K562 (cell line): ENCODE data around the gene SLC39A6. TPM values are rescaled to one million over a fixed set of nuclear protein-coding genes. Genes with fewer than 3 reads are reported as not detected.

Experiments
- ATAC-seq: fragments of 200-7000 bp; cut with Tn5 transposase; 3 replicates; pipeline ENCODE4 v1.9.1; 2020; ENCODE audit warnings: moderate library complexity
- BruUV-seq: library from RNA; stranded (reverse); fragments of 400-500 nt; replicated peaks from 2 replicates; lab custom pipeline; 2021; lab: Mats Ljungman, UMichigan
- CTCF ChIA-PET: fragments of 300-600 bp; formaldehyde crosslinking; extraction: SDS; loops from one replicate; lab custom pipeline; 2021; ENCODE audit warnings: low intra/inter-chr PET ratio; lab: Yijun Ruan, JAX
- POLR2A ChIA-PET: fragments of 300-600, 350-650 bp; sonication (Branson Sonifier 250); formaldehyde crosslinking; extraction: SDS; loops from one replicate; lab custom pipeline; 2021; ENCODE audit warnings: antibody characterized with exemption, inconsistent platforms; lab: Yijun Ruan, JAX
- DNase-seq, 4 experiments: peaks; one replicate each; pipeline versions ENCODE4 v3.0.0 to v3.0.0-alpha.2; 2011 to 2018; ENCODE audit warnings: low spot score in 3 of 4, mixed read lengths in 3 of 4; ENCODE audit errors: extremely low read depth in 1 of 4
- FAIRE-seq: peaks from 2 replicates; lab custom pipeline; 2011; peaks lifted over from hg19 to GRCh38; lab: Jason Lieb, UNC
- H2AFZ ChIP-seq: 2 replicates; pipeline ENCODE4 v1.6.0; 2011; ENCODE audit warnings: low read depth, low read length, control low read depth, inconsistent platforms
- H3K27ac ChIP-seq: fragments of 200-600 bp; 3 replicates; pipeline ENCODE4 v1.8.0; 2011; ENCODE audit warnings: low read depth, mild to moderate bottlenecking, control low read depth, inconsistent platforms, low read length, moderate library complexity, mixed read lengths; ENCODE audit errors: extremely low read depth
- H3K27me3 ChIP-seq, 2 experiments: fragments of 300-600 bp in 1 of 2; 2 replicates in 1 of 2; 3 replicates in 1 of 2; pipeline versions ENCODE4 v1.6.0 to v1.8.0; 2011; ENCODE audit warnings: inconsistent platforms in 2 of 2, low read length in 2 of 2, mild to moderate bottlenecking in 1 of 2, mixed read lengths in 1 of 2, moderate library complexity in 1 of 2; ENCODE audit not compliant: control insufficient read depth in 2 of 2, insufficient read depth in 2 of 2
- H3K36me3 ChIP-seq: fragments of 300-600 bp; 3 replicates; pipeline ENCODE4 v1.8.0; 2011; ENCODE audit warnings: mild to moderate bottlenecking, low read length, inconsistent platforms; ENCODE audit not compliant: control insufficient read depth, insufficient read depth
- H3K4me1 ChIP-seq, 2 experiments: fragments of 200-600 bp in 1 of 2; replicated peaks in 1 of 2; 2 replicates in 1 of 2; 3 replicates in 1 of 2; pipeline versions ENCODE4 v1.5.1 to v1.8.0; 2011; ENCODE audit warnings: inconsistent platforms in 2 of 2, low read length in 2 of 2, mild to moderate bottlenecking in 1 of 2, mixed read lengths in 1 of 2, moderate library complexity in 1 of 2; ENCODE audit not compliant: control insufficient read depth in 2 of 2, insufficient read depth in 2 of 2
- H3K4me2 ChIP-seq: 2 replicates; pipeline ENCODE4 v1.6.1; 2011; ENCODE audit warnings: low read length, control low read depth, inconsistent platforms, mixed read lengths; ENCODE audit not compliant: insufficient read depth
- H3K4me3 ChIP-seq: fragments of 200-600 bp; sonication (generic), shearing (Covaris generic); 2 replicates; pipeline ENCODE4 v1.5.1; 2016; ENCODE audit warnings: control low read depth, inconsistent platforms
- H3K79me2 ChIP-seq: fragments of 200-600 bp; 3 replicates; pipeline ENCODE4 v1.8.0; 2011; ENCODE audit warnings: low read length, inconsistent platforms; ENCODE audit not compliant: control insufficient read depth, insufficient read depth
- H3K9ac ChIP-seq, 2 experiments: 2 replicates each; pipeline versions ENCODE4 v1.6.0 to v1.6.1; 2011; ENCODE audit warnings: low read depth in 2 of 2, low read length in 2 of 2, control low read depth in 1 of 2, inconsistent platforms in 1 of 2, mild to moderate bottlenecking in 1 of 2, mixed read lengths in 1 of 2; ENCODE audit not compliant: insufficient read depth in 1 of 2
- H3K9me1 ChIP-seq: one replicate; pipeline ENCODE4 v1.6.0; 2011; ENCODE audit warnings: inconsistent platforms, mild to moderate bottlenecking, low read length, moderate library complexity; ENCODE audit not compliant: control insufficient read depth, insufficient read depth
- H3K9me3 ChIP-seq: replicated peaks from 2 replicates; pipeline ENCODE4 v1.5.1; 2011; ENCODE audit warnings: low read depth, low read length, inconsistent platforms; ENCODE audit not compliant: control insufficient read depth, insufficient read depth
- H4K20me1 ChIP-seq: replicated peaks from 2 replicates; pipeline ENCODE4 v1.6.1; 2011; ENCODE audit warnings: low read length, inconsistent platforms, mixed read lengths; ENCODE audit not compliant: control insufficient read depth, insufficient read depth
- CBFA2T2 ChIP-seq: fragments of 450-650 bp; conservative IDR thresholded peaks from 2 replicates; pipeline ENCODE4 v1.6.1; 2017; ENCODE audit warnings: mild to moderate bottlenecking
- DDX20 ChIP-seq: fragments of 450-650 bp; IDR thresholded peaks from 2 replicates; pipeline ENCODE4 v1.6.1; 2016; ENCODE audit warnings: missing genetic modification characterization, low read depth, mild to moderate bottlenecking, missing compliant biosample characterization, moderate library complexity
- GTF2E2 ChIP-seq: fragments of 200-800 bp; sonication (Bioruptor generic); IDR thresholded peaks from 2 replicates; pipeline ENCODE4 v1.6.1; 2016; ENCODE audit warnings: missing genetic modification characterization, missing compliant biosample characterization
- LCOR ChIP-seq: sonication (generic); formaldehyde crosslinking; IDR thresholded peaks from 2 replicates; pipeline ENCODE4 v1.8.0; 2022; ENCODE audit warnings: mild to moderate bottlenecking, missing genetic modification reagents
- PHB2 ChIP-seq: fragments of 450-650 bp; IDR thresholded peaks from 2 replicates; pipeline ENCODE4 v1.6.1; 2017; ENCODE audit warnings: low read depth
- THRAP3 ChIP-seq: fragments of 450-650 bp; IDR thresholded peaks from 2 replicates; pipeline ENCODE4 v1.6.1; 2016; ENCODE audit warnings: mild to moderate bottlenecking, inconsistent platforms, borderline replicate concordance
- ZNF212 ChIP-seq: fragments of 450-650 bp; formaldehyde crosslinking; IDR thresholded peaks from 2 replicates; pipeline ENCODE4 v1.4.0; 2020; ENCODE audit warnings: mild to moderate bottlenecking
- WGBS: fragments of 100-300 bp; shearing (Covaris generic); methylation state at CpG from one replicate; pipeline ENCODE4 v1.1.6; 2016; ENCODE audit warnings: low coverage, mixed read lengths; ENCODE audit not compliant: insufficient coverage; ENCODE audit errors: missing lambda C conversion rate; 5-methylcytosine and 5-hydroxymethylcytosine counted together
- in situ Hi-C: fragments of 300-500 bp; cut with MboI; formaldehyde crosslinking; loops from 4 replicates; pipeline ENCODE4 v1.15.0; 2018; ENCODE audit warnings: inconsistent platforms, mixed read lengths
- intact Hi-C: fragments of 100-400 bp; cut with micrococcal nuclease; formaldehyde crosslinking; loops from 2 replicates; pipeline ENCODE4 v1.14.2; 2022
- polyA plus RNA-seq, 8 experiments: library from polyadenylated mRNA; depleted of rRNA in 4 of 8; stranded (reverse) in 5 of 8; unstranded in 3 of 8; fragments of >200 nt; fragmentation: Nextera tagmentation in 2 of 8; fragmentation: Illumina TruSeq in 1 of 8; extraction: Ambion mirVana in 2 of 8; extraction: Trizol in 1 of 8; gene quantifications; 2 replicates each; pipeline versions ENCODE4 v1.2.1 to v1.2.3, GENCODE V29; 2011 to 2014; ENCODE audit warnings: inconsistent platforms in 1 of 8, missing spikeins in 1 of 8
- total RNA-seq, 7 experiments: library from RNA; depleted of rRNA in 6 of 7; stranded (reverse); fragments of >200 nt in 6 of 7; fragmentation: Illumina TruSeq in 2 of 7; extraction: Trizol in 2 of 7; gene quantifications; 2 replicates each; pipeline versions ENCODE4 v1.2.1 to v1.2.3, GENCODE V29; 2011 to 2021; ENCODE audit warnings: low replicate concordance in 1 of 7
- TF ChIP-seq, protein P1 (sequence below): fragments of 200-800 bp; sonication (Bioruptor generic); IDR thresholded peaks from 2 replicates; pipeline ENCODE4 v1.6.1; 2017; ENCODE audit warnings: missing genetic modification characterization, missing compliant biosample characterization

The SLC39A6 gene
- total and polyA plus RNA-seq, 9 of the 15 experiments (the other 6 are each of a cell fraction or from before 2014, with no cell fraction given) = 5.6 to 23.8 (median 17.4) TPM

- Histone ChIP-seq H4K20me1 (no peaks in the 10 kb centered on the region), H3K4me3 (peak overlapping the region; percentile 93), H3K27me3 (no peaks in the 10 kb centered on the region), H2AFZ (peak overlapping the region; percentile 98), H3K9me1 (no peaks in the 10 kb centered on the region), H3K79me2 (peaks cover 59% of the 10 kb centered on the region), H3K36me3 (peaks cover 17% of the 10 kb centered on the region; the same call in 2 of the 3 replicates), H3K9me3 (0 out of 2 replicates have a peak, but pooled peaks cover 2% of the 10 kb centered on the region), H3K9ac (peak overlapping the region; percentile 91 to 99), H3K4me1 (peaks cover 0 to 10% of the 10 kb centered on the region in 2 experiments; a peak in 4 of 5 replicates), H3K4me2 (peak overlapping the region; percentile 98), H3K27ac (peak overlapping the region; percentile 96)
- BruUV-seq = no TSS peak
- in situ Hi-C loops = no loop called here
- TF ChIP-seq DDX20 = peak; percentile 28; the same call in 1 of the 2 replicates
- TF ChIP-seq PHB2 = 0 out of 2 replicates have a peak, but pooled peaks have one; percentile 3
- TF ChIP-seq CBFA2T2 = no peak
- TF ChIP-seq ZNF212 (CRISPR knock-in tag) = no peak
- TF ChIP-seq GTF2E2 (tag) = peak; percentile 4
- 0 out of 2 replicates have a peak, but pooled peaks have one; percentile 2 for TF ChIP-seq LCOR (CRISPR knock-in tag)
- TF ChIP-seq, protein P1, sequence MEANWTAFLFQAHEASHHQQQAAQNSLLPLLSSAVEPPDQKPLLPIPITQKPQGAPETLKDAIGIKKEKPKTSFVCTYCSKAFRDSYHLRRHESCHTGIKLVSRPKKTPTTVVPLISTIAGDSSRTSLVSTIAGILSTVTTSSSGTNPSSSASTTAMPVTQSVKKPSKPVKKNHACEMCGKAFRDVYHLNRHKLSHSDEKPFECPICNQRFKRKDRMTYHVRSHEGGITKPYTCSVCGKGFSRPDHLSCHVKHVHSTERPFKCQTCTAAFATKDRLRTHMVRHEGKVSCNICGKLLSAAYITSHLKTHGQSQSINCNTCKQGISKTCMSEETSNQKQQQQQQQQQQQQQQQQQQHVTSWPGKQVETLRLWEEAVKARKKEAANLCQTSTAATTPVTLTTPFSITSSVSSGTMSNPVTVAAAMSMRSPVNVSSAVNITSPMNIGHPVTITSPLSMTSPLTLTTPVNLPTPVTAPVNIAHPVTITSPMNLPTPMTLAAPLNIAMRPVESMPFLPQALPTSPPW = no peak
- TF ChIP-seq THRAP3 = no peak
- 0% methylated on average over 5 of the region's 5 CpGs for WGBS
- peak in 2 of 4 experiments; percentile 18 to 49 for DNase-seq
- POLR2A ChIA-PET = interaction anchor here (0.8 to 2.1 kb wide), 8 partner anchors 9 to 94 kb away, joined by 3 to 7 read pairs (median 4); partner anchors contain the start of gene RMP24
- ATAC-seq = peak; percentile 29
- no peak for FAIRE-seq
- intact Hi-C loops = no loop called here
- CTCF ChIA-PET = no interaction called here
Measured at GRCh38 chr18:36066686-36067054, 62.5 kb downstream of the SLC39A6 start.
